Spleen (tissue), 7 donors: ENCODE data around the gene RPTOR.

ENCODE experiments used
- CTCF ChIP-seq, 11 experiments: fragments of 200-600 bp in 7 of 11; fragments of 450-650 bp in 4 of 11; sonication (generic) in 4 of 11; IDR thresholded peaks in 8 of 11; conservative IDR thresholded peaks in 3 of 11; 1 replicate in 7 of 11; 2 replicates in 4 of 11; pipeline versions ENCODE4 v1.4.0 to v1.8.0; 2016 to 2021; ENCODE audit warnings: antibody characterized with exemption in 11 of 11, inconsistent platforms in 4 of 11, mild to moderate bottlenecking in 1 of 11
- POLR2A ChIP-seq, 3 donors: fragments of 450-650 bp; IDR thresholded peaks; one replicate each; pipeline ENCODE4 v1.5.1; 2017; ENCODE audit warnings: antibody characterized with exemption in 3 of 3, mild to moderate bottlenecking in 1 of 3
- POLR2AphosphoS5 ChIP-seq, 3 donors: sonication (generic); formaldehyde crosslinking; IDR thresholded peaks; one replicate each; pipeline ENCODE4 v1.5.1; 2017; ENCODE audit warnings: antibody characterized with exemption in 3 of 3
- donor health status: DM: no; HTN: no; CAD: no; lungs with moderate emphysema.
- donor health status: DM: no; HTN: no; CAD: no.
- donor health status: DM: no; HTN: no; CAD: no.

- TF ChIP-seq CTCF (IDR thresholded peaks at IDR 0.05 in 8 of 11, conservative IDR thresholded peaks at IDR 0.05 in 3 of 11), result no peak
- TF ChIP-seq POLR2A (IDR thresholded peaks at IDR 0.05), result no peak
- no peak for TF ChIP-seq POLR2AphosphoS5 (IDR thresholded peaks at IDR 0.05)
These were observed 325.8 kb downstream of the RPTOR start for GRCh38 chr17:80870401-80870800.
